HG02870 (cell line): ENCODE data around the gene CRYGN.

Source experiments
- ATAC-seq: cut with Tn5 transposase; IDR thresholded peaks from one replicate; pipeline ENCODE4 v1.9.1; 2021; ENCODE audit warnings: mild to moderate bottlenecking, moderate library complexity; ENCODE audit not compliant: unreplicated experiment

CRYGN gene

GRCh38 chr7:151440799-151441445 lies 981 bp upstream of the CRYGN start:
- ATAC-seq = no peak

- no peak for ATAC-seq
Measured at GRCh38 chr7:151438864-151439601, 908 bp downstream of the CRYGN start.

- no peak for ATAC-seq
Measured at GRCh38 chr7:151437866-151438516, 1.9 kb downstream of the CRYGN start.

- no peak for ATAC-seq
Measured at GRCh38 chr7:151437159-151437553, 2.8 kb downstream of the CRYGN start.

- no peak for ATAC-seq
Measured at GRCh38 chr7:151436446-151437158, 3.3 kb downstream of the CRYGN start.

- ATAC-seq = no peak
Measured at GRCh38 chr7:151435971-151436370, 4.0 kb downstream of the CRYGN start.

- ATAC-seq = no peak
Measured at GRCh38 chr7:151435103-151435916, 4.6 kb downstream of the CRYGN start.

- ATAC-seq = no peak
Measured at GRCh38 chr7:151434549-151434948, 5.4 kb downstream of the CRYGN start.

- no peak for ATAC-seq
Measured at GRCh38 chr7:151433721-151434400, 6.1 kb downstream of the CRYGN start.

GRCh38 chr7:151432658-151433521 lies 7.1 kb downstream of the CRYGN start:
- no peak for ATAC-seq

GRCh38 chr7:151431768-151432311 lies 8.1 kb downstream of the CRYGN start:
- no peak for ATAC-seq

- no peak for ATAC-seq
Measured at GRCh38 chr7:151431281-151431767, 8.6 kb downstream of the CRYGN start.

- no peak for ATAC-seq
Measured at GRCh38 chr7:151430391-151431205, 9.3 kb downstream of the CRYGN start.

GRCh38 chr7:151429560-151430331 lies 10.2 kb downstream of the CRYGN start:
- ATAC-seq = peak; percentile 66

- ATAC-seq = no peak
Measured at GRCh38 chr7:151429237-151429559, 10.7 kb downstream of the CRYGN start.

GRCh38 chr7:151428378-151429236 lies 11.3 kb downstream of the CRYGN start:
- ATAC-seq = no peak
